DMS153 treated with DMSO at 0.1 percent for 48 hours (cell line): Measurements from ENCODE around the gene ENGASE.

Experiments
- DNase-seq: peaks from one replicate; lab custom pipeline; 2025; ENCODE audit not compliant: unreplicated experiment; lab: John Stamatoyannopoulos, UW

Gene ENGASE

GRCh38 chr17:79038545-79039135 is 36.0 kb upstream of the ENGASE start:
- no peak for DNase-seq

DNA sequence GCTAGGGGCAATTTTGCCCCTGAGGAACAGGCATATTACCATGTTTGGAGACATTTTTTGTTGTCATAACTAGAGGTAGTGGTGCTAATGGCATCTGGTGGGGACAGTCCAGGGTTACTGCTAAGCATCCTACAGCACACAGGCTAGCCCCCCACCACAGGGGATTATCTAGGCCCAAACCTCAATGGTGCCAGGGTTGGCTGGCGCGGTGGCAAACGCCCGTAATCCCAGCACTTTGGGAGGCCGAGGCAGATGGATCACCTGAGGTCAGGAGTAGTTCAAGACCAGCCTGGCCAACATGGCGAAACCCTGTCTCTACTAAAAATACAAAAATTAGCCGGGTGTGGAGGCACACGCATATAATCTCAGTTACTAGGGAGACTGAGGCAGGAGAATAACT is 35.5 kb upstream of the ENGASE start:
- no peak for DNase-seq

GRCh38 chr17:79039886-79040285 is 34.7 kb upstream of the ENGASE start:
- no peak for DNase-seq

GRCh38 chr17:79041041-79041570 is 33.5 kb upstream of the ENGASE start:
- no peak for DNase-seq

DNA sequence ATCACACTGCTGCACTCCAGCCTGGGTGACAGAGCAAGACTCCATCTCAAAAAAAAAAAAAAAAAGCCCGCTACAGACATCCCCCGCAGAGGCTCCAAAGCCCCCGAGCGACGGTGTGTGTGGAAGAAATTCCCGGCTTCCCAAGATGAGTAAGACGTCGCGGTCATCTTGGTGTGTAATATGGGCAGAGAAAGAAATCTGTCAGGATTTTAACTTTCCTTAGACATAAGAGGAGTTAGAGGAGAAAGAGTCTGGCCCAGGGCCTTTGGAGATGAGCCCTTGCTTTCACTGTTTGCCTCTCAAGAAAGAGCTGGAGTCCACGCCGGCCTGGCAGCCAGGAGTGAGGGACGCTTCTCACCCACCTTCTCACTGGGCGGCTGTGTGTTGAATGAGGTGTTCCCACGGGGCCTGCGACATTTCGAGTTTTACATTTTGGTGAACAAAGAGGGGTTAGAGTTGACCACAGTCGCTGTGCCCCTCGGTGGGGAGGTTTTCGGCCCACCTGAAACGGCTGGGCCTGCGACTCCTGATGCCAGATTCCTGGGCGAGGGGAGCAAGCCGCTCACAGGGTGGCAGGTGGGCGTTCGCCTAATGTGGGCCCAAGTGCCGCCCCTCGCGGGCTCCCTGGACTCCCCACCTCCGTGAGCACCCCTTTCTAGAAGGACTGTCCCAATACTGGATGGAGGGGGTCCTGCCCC is 32.8 kb upstream of the ENGASE start:
- DNase-seq, result no peak

- DNase-seq, result peak; percentile 49
These were observed 32.0 kb upstream of the ENGASE start for GRCh38 chr17:79042421-79043190.

DNA sequence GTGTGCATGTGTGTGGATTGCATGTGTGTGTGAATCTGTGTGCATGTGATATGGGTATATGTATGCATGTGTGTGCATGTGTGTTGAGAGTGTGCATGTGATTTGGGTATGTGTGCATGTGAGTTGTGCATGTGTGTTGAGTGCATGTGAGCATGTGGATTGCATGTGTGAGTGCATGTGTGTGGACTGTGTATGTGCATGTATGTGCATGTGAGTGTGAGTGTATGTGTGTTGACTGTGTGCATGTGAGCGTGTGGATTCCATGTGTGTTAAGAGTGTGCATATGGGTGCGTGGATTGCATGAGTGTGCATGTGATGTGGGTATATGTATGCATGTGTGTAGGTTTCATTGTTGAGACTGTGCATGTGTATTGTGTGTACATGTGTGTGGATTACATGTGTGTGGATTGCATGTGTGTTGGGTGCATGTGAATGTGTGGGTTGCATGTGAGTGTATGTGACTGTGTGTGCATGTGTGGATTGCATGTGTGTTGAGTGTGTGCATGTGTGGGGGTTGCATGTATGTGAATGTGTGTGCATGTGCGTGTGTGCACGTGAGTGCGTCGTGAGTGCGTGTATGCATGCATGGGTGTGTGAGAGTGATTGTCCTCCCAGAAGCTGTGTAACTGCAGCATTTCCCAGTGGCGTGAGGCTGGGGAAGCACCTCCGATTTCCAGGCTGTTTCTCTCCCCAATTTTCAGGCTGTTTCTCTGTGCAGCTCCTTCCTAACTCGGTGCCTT is 31.3 kb upstream of the ENGASE start:
- no peak for DNase-seq

DNA sequence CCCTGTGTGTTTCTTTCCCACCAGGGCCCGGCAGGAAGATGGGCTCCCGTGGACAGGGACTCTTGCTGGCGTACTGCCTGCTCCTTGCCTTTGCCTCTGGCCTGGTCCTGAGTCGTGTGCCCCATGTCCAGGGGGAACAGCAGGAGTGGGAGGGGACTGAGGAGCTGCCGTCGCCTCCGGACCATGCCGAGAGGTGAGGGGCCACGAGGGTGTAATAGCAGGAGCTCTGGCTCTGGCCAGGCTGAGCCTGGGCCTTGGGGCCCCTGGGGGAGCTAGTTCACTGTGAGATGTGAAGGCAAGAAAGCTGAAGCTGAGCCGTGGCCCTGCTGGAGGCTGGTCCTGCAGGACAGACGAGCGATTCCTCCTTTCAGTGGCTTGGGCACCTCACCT is 30.7 kb upstream of the ENGASE start:
- DNase-seq, result no peak

DNA sequence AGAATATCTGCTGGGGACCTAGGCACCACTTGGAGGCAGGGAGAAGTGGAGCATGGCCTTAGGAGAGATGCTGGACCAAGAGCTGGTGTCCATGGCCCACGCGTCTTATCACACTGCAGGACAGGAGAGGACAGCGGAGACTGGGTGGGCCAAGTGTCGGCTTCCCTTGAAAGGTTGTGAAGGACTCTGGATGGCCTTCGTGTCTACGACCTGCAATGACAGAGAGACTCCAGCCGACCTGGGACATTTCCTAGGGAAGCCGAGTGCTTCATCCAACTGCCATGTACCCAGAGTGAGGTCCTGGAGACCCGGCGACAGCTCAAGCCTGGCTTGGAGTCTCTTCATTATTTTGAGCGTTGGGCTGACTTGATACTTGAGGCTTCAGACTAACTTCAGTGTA is 30.2 kb upstream of the ENGASE start:
- DNase-seq, result no peak

GRCh38 chr17:79045001-79045729 is 29.5 kb upstream of the ENGASE start:
- DNase-seq, result no peak

GRCh38 chr17:79045842-79046196 is 28.8 kb upstream of the ENGASE start:
- DNase-seq, result peak; percentile 56

DNA sequence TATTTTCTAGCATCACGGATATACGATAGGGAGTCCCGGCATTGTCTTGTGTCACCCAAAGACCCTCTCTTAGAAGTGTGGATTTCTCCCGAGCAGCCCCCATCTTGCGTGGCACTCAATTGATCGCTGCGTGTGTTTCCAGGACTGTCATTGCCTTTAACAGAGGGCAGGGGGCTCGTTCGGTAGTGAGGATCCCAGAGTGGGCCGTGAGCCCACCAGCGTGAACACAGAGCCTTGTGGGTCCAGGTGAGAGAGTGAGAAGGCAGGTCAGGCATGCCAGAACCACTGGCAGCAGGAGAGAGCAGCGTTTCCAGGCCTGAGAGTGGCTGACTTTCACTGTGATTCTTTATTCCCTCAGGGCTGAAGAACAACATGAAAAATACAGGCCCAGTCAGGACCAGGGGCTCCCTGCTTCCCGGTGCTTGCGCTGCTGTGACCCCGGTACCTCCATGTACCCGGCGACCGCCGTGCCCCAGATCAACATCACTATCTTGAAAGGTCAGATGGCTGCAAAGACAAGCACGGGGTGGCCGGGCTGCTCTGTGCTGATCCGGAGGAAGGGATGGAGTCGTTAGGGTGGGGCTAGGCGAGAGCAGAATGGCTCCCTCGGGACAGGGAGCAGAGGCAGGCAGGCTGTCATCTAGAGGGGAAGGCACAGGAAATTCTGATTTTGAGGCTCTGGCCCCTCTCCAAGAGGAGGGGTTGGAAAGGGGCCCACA is 28.3 kb upstream of the ENGASE start:
- no peak for DNase-seq

DNA sequence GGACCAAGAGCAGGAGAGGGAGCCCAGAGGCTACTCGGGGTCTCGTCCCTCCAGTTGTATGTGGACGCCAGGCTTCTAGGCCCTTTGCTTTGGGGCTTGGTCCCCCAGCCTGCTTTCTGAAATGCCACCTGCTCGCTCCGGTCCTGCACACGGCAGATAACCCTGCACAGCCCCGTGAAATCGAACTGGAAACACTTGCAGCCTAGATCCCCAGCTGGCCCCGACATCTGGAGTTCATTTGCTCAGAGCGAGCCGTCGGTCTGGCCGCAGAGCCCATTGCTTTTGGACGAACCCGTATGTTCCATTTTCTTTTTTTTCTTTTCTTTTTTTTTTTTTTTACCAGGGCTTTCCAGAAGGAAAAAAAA is 27.7 kb upstream of the ENGASE start:
- no peak for DNase-seq

DNA sequence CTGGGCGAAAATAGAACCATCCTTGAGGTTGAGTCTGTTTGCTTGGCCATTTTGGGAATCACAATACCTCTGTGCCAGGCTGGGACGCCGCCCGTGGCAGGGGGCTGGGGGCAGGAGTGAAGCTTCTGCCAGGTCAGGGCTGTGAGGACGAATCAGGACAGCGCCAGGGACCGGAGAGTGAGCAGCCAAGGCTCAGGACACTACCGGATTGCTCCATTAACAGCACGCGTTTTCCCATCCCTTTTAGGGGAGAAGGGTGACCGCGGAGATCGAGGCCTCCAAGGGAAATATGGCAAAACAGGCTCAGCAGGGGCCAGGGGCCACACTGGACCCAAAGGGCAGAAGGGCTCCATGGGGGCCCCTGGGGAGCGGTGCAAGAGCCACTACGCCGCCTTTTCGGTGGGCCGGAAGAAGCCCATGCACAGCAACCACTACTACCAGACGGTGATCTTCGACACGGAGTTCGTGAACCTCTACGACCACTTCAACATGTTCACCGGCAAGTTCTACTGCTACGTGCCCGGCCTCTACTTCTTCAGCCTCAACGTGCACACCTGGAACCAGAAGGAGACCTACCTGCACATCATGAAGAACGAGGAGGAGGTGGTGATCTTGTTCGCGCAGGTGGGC is 27.2 kb upstream of the ENGASE start:
- no peak for DNase-seq

- DNase-seq, result no peak
These were observed 26.4 kb upstream of the ENGASE start for GRCh38 chr17:79047923-79048825.

GRCh38 chr17:79048826-79049755 is 25.5 kb upstream of the ENGASE start:
- no peak for DNase-seq

DNA sequence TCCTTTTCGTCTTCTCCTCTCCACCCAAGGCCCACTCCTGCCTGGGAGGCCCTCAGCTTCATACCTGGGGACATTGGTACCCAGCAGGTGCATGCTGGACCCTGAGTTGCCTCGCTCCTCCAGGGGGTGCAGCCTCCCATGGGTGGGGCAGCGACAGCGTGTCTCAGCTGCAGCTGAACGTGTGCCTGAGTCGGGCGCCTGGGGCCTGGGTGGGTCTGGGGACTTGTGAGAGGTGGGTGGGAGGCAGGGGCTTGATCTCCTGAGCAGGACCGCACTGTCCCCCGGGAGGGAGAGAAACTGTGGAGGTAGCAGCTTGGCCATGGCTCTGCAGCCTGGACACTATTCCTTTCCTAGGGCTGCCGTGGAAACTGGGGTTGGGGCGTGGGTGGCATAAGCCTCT is 24.8 kb upstream of the ENGASE start:
- DNase-seq, result no peak

- DNase-seq, result no peak
These were observed 24.1 kb upstream of the ENGASE start for GRCh38 chr17:79050551-79050950.
